Measurements from ENCODE around the gene KDM4B. TPM values are rescaled to one million over a fixed set of nuclear protein-coding genes. Genes with fewer than 3 reads are reported as not detected.

The KDM4B gene
- total and polyA plus RNA-seq, 5 donors: 18.8 to 37.5 (median 26.6) TPM

Small RNAs within 50 kb of the gene (microRNA-seq; reads per million reads assigned to microRNA genes)
- gene MIR4747: 0 reads per million in 2 donors

Other genes starting within 250 kb of the KDM4B start
- 10 to 100 TPM; 35.1 to 43.9 (median 36.9) TPM for gene DPP9, start 245.3 kb upstream of the KDM4B start, total RNA-seq
- gene DPP9, start 245.3 kb upstream of the KDM4B start, polyA plus RNA-seq: 27.0 TPM
- gene FEM1A, start 177.4 kb upstream of the KDM4B start, total RNA-seq: 10 to 100 TPM; 23.4 to 28.3 (median 27.9) TPM
- gene FEM1A, start 177.4 kb upstream of the KDM4B start, polyA plus RNA-seq: 20.1 TPM
- gene TICAM1, start 137.4 kb upstream of the KDM4B start, total RNA-seq: 1 to 10 TPM; 5.8 to 6.9 (median 6.7) TPM
- 5.3 TPM for gene TICAM1, start 137.4 kb upstream of the KDM4B start, polyA plus RNA-seq
- gene PLIN3, start 101.4 kb upstream of the KDM4B start, total RNA-seq: 10 to 100 TPM; 26.5 to 32.2 (median 28.5) TPM
- 16.9 TPM for gene PLIN3, start 101.4 kb upstream of the KDM4B start, polyA plus RNA-seq
- gene ARRDC5, start 66.2 kb upstream of the KDM4B start, total RNA-seq: under 1 TPM in 1 of 4 donors, not detected in 3; 0.15 TPM
- gene ARRDC5, start 66.2 kb upstream of the KDM4B start, polyA plus RNA-seq: 0.07 TPM
- gene UHRF1, start 59.6 kb upstream of the KDM4B start, total RNA-seq: 1 to 10 TPM in 1 of 4 donors, under 1 TPM in 3; 0.45 to 2.3 (median 0.94) TPM
- gene UHRF1, start 59.6 kb upstream of the KDM4B start, polyA plus RNA-seq: 0.18 TPM